Measurements from ENCODE around the gene SIK2. TPM values are rescaled to one million over a fixed set of nuclear protein-coding genes. Genes with fewer than 3 reads are reported as not detected.

The SIK2 gene
- total RNA-seq, result 12.2 and 13.8 TPM in 2 replicates

DNA sequence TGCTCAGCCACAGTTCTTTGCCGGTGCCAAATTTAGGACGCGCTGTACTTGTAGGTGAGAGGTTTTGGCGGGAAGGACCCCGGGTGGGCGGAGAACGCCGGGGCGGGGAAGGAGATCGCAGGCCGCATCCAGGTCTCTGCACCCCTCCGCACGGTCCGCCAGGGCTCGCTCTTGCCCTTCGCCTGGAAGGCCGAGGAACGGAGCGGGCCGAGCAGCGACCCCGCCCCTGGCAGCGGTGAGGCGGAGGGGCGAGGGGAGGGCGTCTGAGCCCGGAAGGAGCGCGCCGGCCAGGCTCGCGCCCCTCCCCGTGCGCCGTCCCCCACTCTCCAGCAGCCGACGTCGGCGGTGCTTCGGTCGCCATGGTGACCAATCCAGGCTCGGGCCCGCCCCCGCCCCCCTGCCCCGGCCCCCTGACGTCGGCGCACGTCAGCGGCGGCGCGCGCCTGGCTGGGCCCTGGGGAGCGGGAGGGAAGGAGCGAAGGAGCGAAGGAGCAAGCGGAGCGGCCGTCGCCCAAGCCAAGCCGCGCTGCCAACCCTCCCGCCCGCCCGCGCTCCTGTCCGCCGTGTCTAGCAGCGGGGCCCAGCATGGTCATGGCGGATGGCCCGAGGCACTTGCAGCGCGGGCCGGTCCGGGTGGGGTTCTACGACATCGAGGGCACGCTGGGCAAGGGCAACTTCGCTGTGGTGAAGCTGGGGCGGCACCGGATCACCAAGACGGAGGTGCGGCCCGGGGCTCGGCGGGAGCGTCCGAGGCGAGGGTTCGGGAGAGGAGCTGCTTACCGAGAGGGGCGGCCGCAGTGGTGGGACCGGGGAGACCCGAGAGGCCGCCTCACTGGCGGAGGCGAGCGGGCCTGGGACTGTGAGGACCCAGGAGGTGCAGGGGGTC, at the start of gene SIK2:
SIK2 (plus strand) TSS at position 471 of the 886 bp plus-strand sequence; CDS start at position 586, 115 bp downstream.
- DNase-seq (ENCODE audit: extremely low read depth, low read depth, low spot score), result no peak

DNA sequence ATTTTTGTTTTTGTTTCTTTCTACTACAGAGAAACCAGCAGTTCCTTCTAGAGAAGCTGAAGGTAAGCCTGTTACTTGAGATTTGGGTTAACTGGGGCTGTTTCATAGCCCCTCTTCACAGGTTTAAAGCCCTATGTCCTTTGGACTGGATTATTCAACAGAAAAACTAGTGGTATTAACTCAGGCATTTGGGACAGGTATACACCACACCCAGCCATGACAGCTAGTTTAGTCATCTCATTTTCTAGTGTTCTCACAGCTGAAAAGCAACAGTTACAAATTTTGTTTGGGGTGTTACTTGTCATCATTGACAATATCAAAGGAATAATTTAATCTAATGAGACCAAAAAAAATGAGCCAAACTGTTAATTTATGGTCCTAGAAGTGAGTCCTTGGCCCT, 47.7 kb upstream of the SIK2 start:
- DNase-seq (ENCODE audit: extremely low read depth, low read depth, low spot score), result no peak

DNA sequence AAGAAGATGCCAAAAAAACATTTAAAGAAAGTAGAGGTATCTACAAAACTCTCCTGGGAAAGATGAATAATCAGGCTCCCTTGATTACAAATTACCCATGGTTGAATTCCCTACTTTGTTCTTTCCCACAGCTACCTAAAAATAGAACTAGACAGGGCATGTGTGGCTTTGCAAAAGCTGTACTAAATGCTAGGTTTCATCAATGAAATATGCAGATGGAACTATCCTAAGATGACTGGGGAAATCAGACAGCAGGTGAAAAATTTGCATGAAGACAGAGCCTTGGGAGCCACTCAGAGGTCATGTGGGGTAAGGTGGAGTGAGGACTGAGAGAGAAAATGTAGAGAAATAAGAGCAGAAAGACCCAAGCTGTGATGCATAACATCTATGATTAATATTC, 47.0 kb upstream of the SIK2 start:
- DNase-seq (ENCODE audit: extremely low read depth, low read depth, low spot score), result no peak

GRCh38 chr11:111557425-111558111, 44.7 kb upstream of the SIK2 start:
- no peak for DNase-seq (ENCODE audit: extremely low read depth, low read depth, low spot score)

DNA sequence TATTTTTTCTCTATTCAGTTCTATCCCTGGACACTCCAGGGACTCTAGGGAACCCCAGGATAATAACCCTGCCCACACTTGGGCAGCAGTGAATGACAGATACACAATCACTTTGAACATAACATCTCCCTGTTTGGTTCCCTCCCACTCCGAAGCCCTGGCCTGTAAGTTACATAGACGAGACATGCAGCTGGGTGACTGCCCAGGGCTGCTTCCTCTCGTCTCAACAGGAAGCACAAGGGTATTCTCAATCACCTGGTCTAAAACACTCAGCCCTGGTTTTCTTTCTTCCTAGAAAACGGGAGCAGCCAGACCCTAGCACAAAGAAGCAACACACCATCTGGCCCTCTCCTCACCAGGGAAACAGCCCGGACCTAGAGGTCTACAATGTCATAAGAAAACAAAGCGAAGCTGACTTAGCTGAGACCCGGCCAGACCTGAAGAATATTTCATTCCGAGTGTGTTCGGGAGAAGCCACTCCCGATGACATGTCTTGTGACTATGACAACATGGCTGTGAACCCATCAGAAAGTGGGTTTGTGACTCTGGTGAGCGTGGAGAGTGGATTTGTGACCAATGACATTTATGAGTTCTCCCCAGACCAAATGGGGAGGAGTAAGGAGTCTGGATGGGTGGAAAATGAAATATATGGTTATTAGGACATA, 42.3 kb upstream of the SIK2 start:
- no peak for DNase-seq (ENCODE audit: extremely low read depth, low read depth, low spot score)

DNA sequence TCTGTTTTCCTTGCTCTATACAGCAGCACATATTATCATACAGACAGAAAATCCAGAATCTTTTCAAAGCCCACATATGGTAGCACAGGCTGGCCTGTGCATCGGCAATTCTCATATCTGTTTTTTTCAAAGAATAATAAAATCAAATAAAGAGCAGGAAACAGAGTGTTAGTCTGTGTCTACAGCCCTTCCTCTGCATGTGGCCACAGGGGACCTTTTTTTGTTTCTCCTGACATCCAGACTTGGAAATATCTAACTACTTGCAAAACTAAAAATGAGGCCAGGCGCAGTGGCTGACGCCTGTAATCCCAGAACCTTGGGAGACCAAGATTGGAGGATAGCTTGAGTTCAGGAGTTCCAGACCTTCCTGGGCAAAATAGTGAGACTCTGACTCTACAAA, 41.4 kb upstream of the SIK2 start:
- no peak for DNase-seq (ENCODE audit: extremely low read depth, low read depth, low spot score)

DNA sequence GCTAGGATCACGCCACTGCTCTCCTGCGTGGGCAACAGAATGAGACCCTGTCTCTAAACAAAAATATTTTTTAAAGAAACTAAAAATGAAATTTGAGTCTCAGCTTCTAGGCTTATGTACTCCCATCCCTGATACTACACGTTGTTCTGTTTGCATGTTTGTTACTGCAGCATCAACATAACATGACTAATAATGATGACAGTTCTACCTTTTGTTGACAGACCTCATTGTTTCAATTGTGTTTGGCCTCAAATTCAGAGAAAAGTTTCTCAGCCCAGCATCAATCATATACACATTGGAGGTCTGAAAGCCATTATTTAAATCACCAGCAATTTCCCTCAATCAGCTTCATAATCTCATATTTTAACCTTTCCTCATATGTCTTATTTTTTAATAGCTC, 40.9 kb upstream of the SIK2 start:
- no peak for DNase-seq (ENCODE audit: extremely low read depth, low read depth, low spot score)

- DNase-seq (ENCODE audit: extremely low read depth, low read depth, low spot score), result no peak
Measured at GRCh38 chr11:111561791-111562325, 40.4 kb upstream of the SIK2 start.

- no peak for DNase-seq (ENCODE audit: extremely low read depth, low read depth, low spot score)
Measured at GRCh38 chr11:111562692-111563389, 39.4 kb upstream of the SIK2 start.

- DNase-seq (ENCODE audit: extremely low read depth, low read depth, low spot score), result peak; percentile 62
Measured at GRCh38 chr11:111565114-111565720, 37.0 kb upstream of the SIK2 start.

DNA sequence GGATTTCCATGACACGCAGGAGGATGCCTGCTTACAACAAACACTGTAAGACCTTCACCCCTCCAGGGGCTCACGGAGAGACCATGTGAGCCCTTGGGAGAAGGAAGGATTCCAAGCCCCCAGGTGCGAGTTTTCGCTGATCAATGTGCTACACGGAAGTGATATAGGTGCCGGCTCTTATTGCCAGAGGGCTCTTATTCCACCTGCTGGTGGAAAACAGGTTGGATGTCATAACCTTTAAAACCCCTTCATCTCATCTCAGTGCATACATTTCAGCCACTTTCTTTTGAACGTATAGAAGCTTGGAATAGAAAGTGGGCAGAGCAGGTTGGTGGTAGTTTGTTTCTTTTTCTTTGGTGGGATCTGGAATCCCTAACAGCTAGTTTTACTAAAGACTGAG, 35.9 kb upstream of the SIK2 start:
- no peak for DNase-seq (ENCODE audit: extremely low read depth, low read depth, low spot score)

DNA sequence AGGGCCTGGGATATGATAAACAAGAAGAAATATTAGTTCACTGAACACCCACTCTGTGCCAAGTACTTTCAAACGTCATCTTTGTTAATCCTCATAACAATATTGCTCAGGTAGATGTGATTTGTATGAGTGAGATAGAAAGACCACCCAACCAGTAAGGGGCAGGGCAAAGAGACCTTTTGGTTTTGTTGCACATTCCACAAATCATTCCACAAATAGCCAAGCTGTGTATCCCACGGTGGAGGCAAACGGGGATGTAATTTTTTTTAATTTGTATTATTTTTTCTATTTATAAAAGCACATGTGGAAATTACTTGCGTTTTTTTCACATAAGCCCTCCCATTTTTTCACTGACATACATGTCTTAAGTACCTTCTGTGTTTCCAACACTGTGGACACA, 32.8 kb upstream of the SIK2 start:
- DNase-seq (ENCODE audit: extremely low read depth, low read depth, low spot score), result no peak

DNA sequence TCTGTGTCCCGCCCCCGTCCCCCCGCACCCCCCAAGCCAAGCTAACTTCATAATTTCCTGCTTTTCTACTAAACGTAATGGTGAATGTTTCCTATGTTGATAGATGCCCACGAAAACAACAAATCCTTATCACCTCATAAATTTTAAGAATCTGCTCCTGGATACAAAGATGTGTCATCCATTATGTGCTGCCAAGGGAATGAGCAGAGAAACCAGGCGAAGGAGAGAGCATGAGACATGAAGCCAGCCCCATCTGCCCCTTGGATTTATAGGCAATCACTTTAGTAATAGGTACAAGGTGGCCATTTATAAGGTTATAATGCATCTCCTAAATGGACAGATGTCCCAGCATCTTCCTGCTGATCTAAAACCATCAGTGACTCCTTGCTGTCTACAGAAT, 31.5 kb upstream of the SIK2 start:
- no peak for DNase-seq (ENCODE audit: extremely low read depth, low read depth, low spot score)

GRCh38 chr11:111571829-111572501, 30.3 kb upstream of the SIK2 start:
- no peak for DNase-seq (ENCODE audit: extremely low read depth, low read depth, low spot score)

- DNase-seq (ENCODE audit: extremely low read depth, low read depth, low spot score), result no peak
Measured at GRCh38 chr11:111572581-111572980, 29.7 kb upstream of the SIK2 start.

- no peak for DNase-seq (ENCODE audit: extremely low read depth, low read depth, low spot score)
Measured at GRCh38 chr11:111573821-111574249, 28.4 kb upstream of the SIK2 start.

DNA sequence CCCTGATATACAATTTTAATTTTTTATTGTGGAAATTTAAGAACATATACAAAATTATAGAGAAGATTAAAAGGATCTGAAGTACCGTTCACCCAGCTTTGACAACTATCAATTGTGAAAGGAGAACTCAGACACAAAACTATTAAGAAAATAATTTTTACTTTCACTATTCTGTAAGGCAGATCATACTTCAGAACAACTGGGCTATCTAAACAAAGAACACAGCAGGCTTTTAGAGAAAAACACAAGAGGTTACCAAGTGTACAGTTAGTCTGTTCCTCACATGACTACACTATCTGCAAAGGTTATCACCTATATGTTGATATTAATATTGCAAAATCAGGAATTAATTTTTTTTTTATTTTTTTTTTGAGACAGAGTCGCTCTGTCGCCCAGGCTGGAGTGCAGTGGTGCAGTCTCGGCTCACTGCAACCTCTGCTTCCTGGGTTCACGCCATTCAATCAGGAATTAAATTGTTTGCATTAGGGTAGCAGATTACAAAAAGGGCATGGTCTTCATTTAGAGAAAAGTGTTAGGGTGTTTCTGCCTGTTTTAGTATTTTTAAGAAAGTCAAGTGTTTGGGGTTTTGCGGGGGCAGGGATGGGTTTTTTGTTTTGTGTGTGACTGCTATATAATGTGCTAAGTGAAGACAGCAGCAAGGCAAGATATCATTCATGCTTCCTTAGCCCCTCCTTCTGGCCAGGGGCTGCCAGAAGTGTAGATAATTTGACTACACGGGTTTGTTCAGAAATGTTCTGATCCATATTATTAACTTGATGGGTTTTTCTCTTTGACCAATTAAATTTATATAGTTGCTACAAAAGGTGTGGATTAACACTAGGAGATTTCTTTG, 27.6 kb upstream of the SIK2 start:
- no peak for DNase-seq (ENCODE audit: extremely low read depth, low read depth, low spot score)

- no peak for DNase-seq (ENCODE audit: extremely low read depth, low read depth, low spot score)
Measured at GRCh38 chr11:111575740-111576139, 26.5 kb upstream of the SIK2 start.

- no peak for DNase-seq (ENCODE audit: extremely low read depth, low read depth, low spot score)
Measured at GRCh38 chr11:111577821-111578220, 24.4 kb upstream of the SIK2 start.

Data from glomerular endothelial cell (primary cell).